ENCODE results near the gene ITPK1. TPM values are rescaled to one million over a fixed set of nuclear protein-coding genes. Genes with fewer than 3 reads are reported as not detected.
A peak's percentile ranks its signal among the peaks of the same experiment; 100 is the strongest.

Gene ITPK1
- total and polyA plus RNA-seq, 10 of the 15 experiments (the other 5 are each of a cell fraction or from before 2014, with no cell fraction given) = 1.3 to 73.2 (median 27.0) TPM

- H3K4me1 ChIP-seq (ENCODE audit: control insufficient read depth, insufficient read depth, low read length) = peaks cover 32% of the 10 kb centered on the region
- H3K4me2 ChIP-seq (ENCODE audit: control insufficient read depth, insufficient read depth) = peak overlapping the region; percentile 92
- FAIRE-seq (peak; percentile 98), DNase-seq (ENCODE audit: low read depth, low spot score) (peak; percentile 72), ATAC-seq (peak; percentile 98)
- no peaks in the 10 kb centered on the region for H3K9me3 ChIP-seq (replicated peaks; ENCODE audit: control insufficient read depth, insufficient read depth, low read length)
- no peaks in the 10 kb centered on the region for H3K27me3 ChIP-seq (replicated peaks in 1 of 2; ENCODE audit: control insufficient read depth in 2 of 2, insufficient read depth in 2 of 2, low read length in 1 of 2)
- peaks cover 0 to 1% of the 10 kb centered on the region in 2 experiments; a peak in 2 of 4 replicates for H3K36me3 ChIP-seq (ENCODE audit: control insufficient read depth in 2 of 2, insufficient read depth in 2 of 2, low read length in 1 of 2)
- no peaks in the 10 kb centered on the region for H4K20me1 ChIP-seq (ENCODE audit: control insufficient read depth, insufficient read depth)
- ChIA-PET CTCF (interaction anchor here (0.6 to 6.1 kb wide), 4 partner anchors 11 to 69 kb away, joined by 3 to 53 read pairs (median 6); partner anchors contain the start of gene ITPK1), RAD21 (ENCODE audit: unreplicated experiment) (interaction anchor here (1.2 to 3.1 kb wide), 2 partner anchors 9 to 151 kb away, joined by 4 to 21 read pairs; no protein-coding TSS in a partner anchor), SMC1A (ENCODE audit: uncharacterized antibody, unreplicated experiment) (interaction anchor here (0.6 to 3.3 kb wide), 4 partner anchors 10 to 136 kb away, joined by 3 to 18 read pairs (median 8); no protein-coding TSS in a partner anchor), POLR2A (interaction anchor here (0.5 to 1.0 kb wide), 2 partner anchors 102 to 256 kb away, joined by 3 read pairs; no protein-coding TSS in a partner anchor)
- peak overlapping the region; percentile 46 for H3K4me3 ChIP-seq
- H3K27ac ChIP-seq (ENCODE audit: control insufficient read depth, insufficient read depth) = peak overlapping the region; percentile 78
- H2AFZ ChIP-seq (ENCODE audit: control insufficient read depth, low read depth, low read length) = peak overlapping the region; percentile 69; the same call in 1 of the 2 replicates
- WGBS (ENCODE audit: insufficient coverage, insufficient replicate concordance, low lambda C conversion rate, missing lambda C conversion rate) = 31% methylated on average over 9 of the region's 9 CpGs
- H3K79me2 ChIP-seq (ENCODE audit: control insufficient read depth, insufficient read depth, low read length) = peaks cover 49% of the 10 kb centered on the region
- no TSS peak for BruUV-seq (replicated peaks)
- in situ Hi-C loops (cut with MboI) (no loop called here), intact Hi-C loops (cut with micrococcal nuclease; ENCODE audit: unreplicated experiment) (no loop called here)
- peak overlapping the region; percentile 51 for H3K9ac ChIP-seq (ENCODE audit: control insufficient read depth, insufficient read depth, low read length)
- TF ChIP-seq POLR2A (IDR thresholded peaks at IDR 0.05; ENCODE audit: low read depth, low read length) = peak; percentile 48
- peak; percentile 27 to 28; a peak in 3 of 4 replicates for TF ChIP-seq IKZF2 (IDR thresholded peaks at IDR 0.05)
- no peak for TF ChIP-seq TARDBP (IDR thresholded peaks at IDR 0.05; ENCODE audit: borderline replicate concordance)
- no peak for TF ChIP-seq KAT2A (conservative IDR thresholded peaks at IDR 0.05; ENCODE audit: control insufficient read depth, low read depth, low read length)
- TF ChIP-seq ESRRA (IDR thresholded peaks at IDR 0.05; ENCODE audit: low read length) = no peak
- 0 out of 3 replicates have a peak, but pooled peaks have one; percentile 20 for TF ChIP-seq POU2F2 (IDR thresholded peaks at IDR 0.05; ENCODE audit: borderline replicate concordance, low read depth, low read length)
- TF ChIP-seq NRF1 (conservative IDR thresholded peaks at IDR 0.05; ENCODE audit: low read depth, low read length) = no peak
- TF ChIP-seq, protein P1, sequence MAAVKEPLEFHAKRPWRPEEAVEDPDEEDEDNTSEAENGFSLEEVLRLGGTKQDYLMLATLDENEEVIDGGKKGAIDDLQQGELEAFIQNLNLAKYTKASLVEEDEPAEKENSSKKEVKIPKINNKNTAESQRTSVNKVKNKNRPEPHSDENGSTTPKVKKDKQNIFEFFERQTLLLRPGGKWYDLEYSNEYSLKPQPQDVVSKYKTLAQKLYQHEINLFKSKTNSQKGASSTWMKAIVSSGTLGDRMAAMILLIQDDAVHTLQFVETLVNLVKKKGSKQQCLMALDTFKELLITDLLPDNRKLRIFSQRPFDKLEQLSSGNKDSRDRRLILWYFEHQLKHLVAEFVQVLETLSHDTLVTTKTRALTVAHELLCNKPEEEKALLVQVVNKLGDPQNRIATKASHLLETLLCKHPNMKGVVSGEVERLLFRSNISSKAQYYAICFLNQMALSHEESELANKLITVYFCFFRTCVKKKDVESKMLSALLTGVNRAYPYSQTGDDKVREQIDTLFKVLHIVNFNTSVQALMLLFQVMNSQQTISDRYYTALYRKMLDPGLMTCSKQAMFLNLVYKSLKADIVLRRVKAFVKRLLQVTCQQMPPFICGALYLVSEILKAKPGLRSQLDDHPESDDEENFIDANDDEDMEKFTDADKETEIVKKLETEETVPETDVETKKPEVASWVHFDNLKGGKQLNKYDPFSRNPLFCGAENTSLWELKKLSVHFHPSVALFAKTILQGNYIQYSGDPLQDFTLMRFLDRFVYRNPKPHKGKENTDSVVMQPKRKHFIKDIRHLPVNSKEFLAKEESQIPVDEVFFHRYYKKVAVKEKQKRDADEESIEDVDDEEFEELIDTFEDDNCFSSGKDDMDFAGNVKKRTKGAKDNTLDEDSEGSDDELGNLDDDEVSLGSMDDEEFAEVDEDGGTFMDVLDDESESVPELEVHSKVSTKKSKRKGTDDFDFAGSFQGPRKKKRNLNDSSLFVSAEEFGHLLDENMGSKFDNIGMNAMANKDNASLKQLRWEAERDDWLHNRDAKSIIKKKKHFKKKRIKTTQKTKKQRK (IDR thresholded peaks at IDR 0.05; ENCODE audit: low read depth, low read length) = no peak
- TF ChIP-seq, protein P2, sequence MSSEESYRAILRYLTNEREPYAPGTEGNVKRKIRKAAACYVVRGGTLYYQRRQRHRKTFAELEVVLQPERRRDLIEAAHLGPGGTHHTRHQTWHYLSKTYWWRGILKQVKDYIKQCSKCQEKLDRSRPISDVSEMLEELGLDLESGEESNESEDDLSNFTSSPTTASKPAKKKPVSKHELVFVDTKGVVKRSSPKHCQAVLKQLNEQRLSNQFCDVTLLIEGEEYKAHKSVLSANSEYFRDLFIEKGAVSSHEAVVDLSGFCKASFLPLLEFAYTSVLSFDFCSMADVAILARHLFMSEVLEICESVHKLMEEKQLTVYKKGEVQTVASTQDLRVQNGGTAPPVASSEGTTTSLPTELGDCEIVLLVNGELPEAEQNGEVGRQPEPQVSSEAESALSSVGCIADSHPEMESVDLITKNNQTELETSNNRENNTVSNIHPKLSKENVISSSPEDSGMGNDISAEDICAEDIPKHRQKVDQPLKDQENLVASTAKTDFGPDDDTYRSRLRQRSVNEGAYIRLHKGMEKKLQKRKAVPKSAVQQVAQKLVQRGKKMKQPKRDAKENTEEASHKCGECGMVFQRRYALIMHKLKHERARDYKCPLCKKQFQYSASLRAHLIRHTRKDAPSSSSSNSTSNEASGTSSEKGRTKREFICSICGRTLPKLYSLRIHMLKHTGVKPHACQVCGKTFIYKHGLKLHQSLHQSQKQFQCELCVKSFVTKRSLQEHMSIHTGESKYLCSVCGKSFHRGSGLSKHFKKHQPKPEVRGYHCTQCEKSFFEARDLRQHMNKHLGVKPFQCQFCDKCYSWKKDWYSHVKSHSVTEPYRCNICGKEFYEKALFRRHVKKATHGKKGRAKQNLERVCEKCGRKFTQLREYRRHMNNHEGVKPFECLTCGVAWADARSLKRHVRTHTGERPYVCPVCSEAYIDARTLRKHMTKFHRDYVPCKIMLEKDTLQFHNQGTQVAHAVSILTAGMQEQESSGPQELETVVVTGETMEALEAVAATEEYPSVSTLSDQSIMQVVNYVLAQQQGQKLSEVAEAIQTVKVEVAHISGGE (CRISPR knock-in tag; IDR thresholded peaks at IDR 0.05) = no peak
- 0 out of 2 replicates have a peak, but pooled peaks have one; percentile 68 for TF ChIP-seq DPF2 (IDR thresholded peaks at IDR 0.05)
- no peak for TF ChIP-seq NR2C1 (IDR thresholded peaks at IDR 0.05)
- 0 out of 2 replicates have a peak, but pooled peaks have one; percentile 33 for TF ChIP-seq TAF1 (IDR thresholded peaks at IDR 0.05; ENCODE audit: borderline replicate concordance, low read depth, low read length)
- no peak for TF ChIP-seq EP300 (IDR thresholded peaks at IDR 0.05; ENCODE audit: borderline replicate concordance in 1 of 2, control insufficient read depth in 1 of 2, low read depth in 2 of 2, low read length in 2 of 2)
- TF ChIP-seq HDGF (IDR thresholded peaks at IDR 0.05) = no peak
- no peak for TF ChIP-seq YBX1 (IDR thresholded peaks at IDR 0.05)
These were observed 12.2 kb downstream of the ITPK1 start for GRCh38 chr14:93103392-93104080.

Data from GM12878 (cell line).